Right lobe of liver (tissue), 6 donors: ENCODE results near the gene OGFOD2. TPM values are rescaled to one million over a fixed set of nuclear protein-coding genes. Genes with fewer than 3 reads are reported as not detected.

Source experiments
- ATAC-seq, 4 donors: fragments of 200-7000 bp; cut with Tn5 transposase; one replicate each; pipeline ENCODE4 v1.9.1; 2020; ENCODE audit warnings: mild to moderate bottlenecking in 4 of 4, moderate library complexity in 4 of 4
- DNase-seq, 3 donors: peaks; one replicate each; pipeline ENCODE4 v3.0.0-alpha.2; 2020
- H3K27ac ChIP-seq, 3 donors: fragments of 200-600 bp; one replicate each; pipeline ENCODE4 v1.8.0; 2022
- H3K27me3 ChIP-seq, 2 donors: fragments of 200-600 bp; one replicate each; pipeline ENCODE4 v1.8.0; 2022
- H3K36me3 ChIP-seq, 4 donors: fragments of 200-600 bp; sonication (generic) in 1 of 4; one replicate each; pipeline versions ENCODE4 v1.5.1 to v1.8.0; 2017 to 2022; ENCODE audit warnings: control low read depth in 1 of 4
- H3K4me1 ChIP-seq, 4 donors: fragments of 200-600 bp; sonication (generic) in 1 of 4; one replicate each; pipeline versions ENCODE4 v1.5.1 to v1.8.0; 2017 to 2022; ENCODE audit warnings: control low read depth in 1 of 4
- H3K4me3 ChIP-seq, 3 donors: fragments of 200-600 bp; one replicate each; pipeline ENCODE4 v1.8.0; 2022
- H3K9me3 ChIP-seq, 4 donors: fragments of 200-600 bp; sonication (generic) in 1 of 4; one replicate each; pipeline versions ENCODE4 v1.5.1 to v1.8.0; 2017 to 2022; ENCODE audit warnings: control low read depth in 1 of 4
- POLR2A ChIP-seq: fragments of 450-650 bp; IDR thresholded peaks from one replicate; pipeline ENCODE4 v1.6.1; 2017; ENCODE audit warnings: antibody characterized with exemption, mild to moderate bottlenecking
- WGBS: methylation state at CpG from one replicate; pipeline ENCODE4 v1.1.6; 2018; ENCODE audit warnings: low coverage, low lambda C conversion rate; ENCODE audit not compliant: insufficient coverage; ENCODE audit errors: missing lambda C conversion rate; 5-methylcytosine and 5-hydroxymethylcytosine counted together
- intact Hi-C, 2 donors: fragments of 100-400 bp; cut with DNase I; formaldehyde crosslinking; loops; one replicate each; pipeline versions ENCODE4 v1.11.2 to v1.14.1; 2022
- microRNA-seq, 2 donors: library from miRNA; unstranded; fragments of <30 nt; microRNA quantifications; one replicate each; pipeline ENCODE4, GENCODE V29; 2019 to 2020
- small RNA-seq, 2 experiments: library from RNA; depleted of rRNA; stranded (forward); fragments of <200 nt; gene quantifications; one replicate each; pipeline ENCODE3, GENCODE V24; 2016
- total RNA-seq, 6 experiments: library from RNA; depleted of rRNA in 2 of 6; stranded (reverse); fragments of >200 nt in 2 of 6; fragmentation: NEBNext Ultra II Directional in 3 of 6; extraction: Animal tissue kit (Norgen Biotek cat#: 25700) in 3 of 6; gene quantifications; one replicate each; pipeline versions ENCODE4 v1.1.0 to v1.2.4, GENCODE V29; 2016 to 2023
- TF ChIP-seq, protein P1 (sequence below), 4 donors: fragments of 200-600 bp in 3 of 4; fragments of 450-650 bp in 1 of 4; IDR thresholded peaks; one replicate each; pipeline versions ENCODE4 v1.5.1 to v1.8.0; 2016 to 2022; ENCODE audit warnings: antibody characterized with exemption in 4 of 4, mild to moderate bottlenecking in 2 of 4
- donor health status: DM: no; HTN: yes; CAD: no.
- donor health status: DM: no; HTN: no; CAD: no.
- donor health status: DM: no; HTN: no; CAD: no.
- donor health status: DM: no; HTN: yes; CAD: no.
- donor health status: DM: no; HTN: yes; CAD: no.

The OGFOD2 gene
- total RNA-seq, 6 experiments from 2014 or later, result 9.9 to 18.8 (median 14.1) TPM

DNA sequence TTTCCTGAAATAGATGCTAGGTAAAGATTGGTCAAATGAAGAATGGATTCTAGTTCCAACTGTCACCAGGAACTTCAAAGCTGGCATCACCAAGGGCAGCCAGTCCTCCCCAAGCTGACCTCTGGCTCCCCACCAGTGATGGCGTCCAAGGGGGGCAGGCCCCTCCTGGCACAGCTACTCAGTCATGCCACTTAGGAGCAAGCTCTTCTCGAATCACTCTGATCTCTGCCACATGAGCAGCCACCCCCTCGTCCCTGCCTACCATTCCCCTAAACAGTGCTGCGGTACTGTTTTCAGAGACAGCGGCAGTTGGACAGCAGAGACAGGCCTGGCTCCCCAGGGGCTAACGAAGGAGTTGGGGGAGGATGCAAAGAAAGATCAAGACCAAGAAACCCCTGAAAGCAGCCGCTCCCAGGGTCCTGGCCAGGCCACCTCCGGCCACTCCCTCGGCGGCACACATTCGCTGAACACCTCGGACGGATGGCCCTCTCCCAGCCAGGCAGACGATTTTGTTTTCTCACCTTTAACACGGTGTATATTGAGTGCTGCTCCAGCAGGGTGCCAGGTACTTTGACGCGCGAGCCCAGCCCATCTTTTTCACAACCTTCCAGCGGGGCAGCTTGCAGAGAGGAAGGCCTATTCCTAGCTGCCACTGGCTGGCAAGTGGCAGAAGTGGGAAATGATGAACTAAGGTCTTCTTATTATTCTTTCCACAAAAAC, 52.8 kb downstream of the OGFOD2 start:
- intact Hi-C loops, result no loop called here
- WGBS, result 90% methylated on average over 11 of the region's 19 CpGs
- no peak for ATAC-seq

GRCh38 chr12:123028475-123028874, 53.4 kb downstream of the OGFOD2 start:
- TF ChIP-seq, protein P1, sequence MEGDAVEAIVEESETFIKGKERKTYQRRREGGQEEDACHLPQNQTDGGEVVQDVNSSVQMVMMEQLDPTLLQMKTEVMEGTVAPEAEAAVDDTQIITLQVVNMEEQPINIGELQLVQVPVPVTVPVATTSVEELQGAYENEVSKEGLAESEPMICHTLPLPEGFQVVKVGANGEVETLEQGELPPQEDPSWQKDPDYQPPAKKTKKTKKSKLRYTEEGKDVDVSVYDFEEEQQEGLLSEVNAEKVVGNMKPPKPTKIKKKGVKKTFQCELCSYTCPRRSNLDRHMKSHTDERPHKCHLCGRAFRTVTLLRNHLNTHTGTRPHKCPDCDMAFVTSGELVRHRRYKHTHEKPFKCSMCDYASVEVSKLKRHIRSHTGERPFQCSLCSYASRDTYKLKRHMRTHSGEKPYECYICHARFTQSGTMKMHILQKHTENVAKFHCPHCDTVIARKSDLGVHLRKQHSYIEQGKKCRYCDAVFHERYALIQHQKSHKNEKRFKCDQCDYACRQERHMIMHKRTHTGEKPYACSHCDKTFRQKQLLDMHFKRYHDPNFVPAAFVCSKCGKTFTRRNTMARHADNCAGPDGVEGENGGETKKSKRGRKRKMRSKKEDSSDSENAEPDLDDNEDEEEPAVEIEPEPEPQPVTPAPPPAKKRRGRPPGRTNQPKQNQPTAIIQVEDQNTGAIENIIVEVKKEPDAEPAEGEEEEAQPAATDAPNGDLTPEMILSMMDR (IDR thresholded peaks at IDR 0.05), result no peak
- no peak for TF ChIP-seq POLR2A
- DNase-seq, result no peak
- no peak overlapping the region for H3K4me3 ChIP-seq
- WGBS, result 75% methylated on average over 7 of the region's 7 CpGs
- no peaks in the 10 kb centered on the region for H3K4me1 ChIP-seq
- H3K27me3 ChIP-seq, result no peaks in the 10 kb centered on the region
- no peak overlapping the region for H3K27ac ChIP-seq
- intact Hi-C loops, result no loop called here
- no peak for ATAC-seq
- peaks cover 0 to 7% (median 0%) of the 10 kb centered on the region in 4 donors for H3K36me3 ChIP-seq
- H3K9me3 ChIP-seq, result no peaks in the 10 kb centered on the region

More for the DNA sequence above, 52.8 kb downstream of the OGFOD2 start:
- H3K4me3 ChIP-seq, result no peak overlapping the region
- no peaks in the 10 kb centered on the region for H3K4me1 ChIP-seq
- H3K27me3 ChIP-seq, result no peaks in the 10 kb centered on the region
- DNase-seq, result peak in 1 of 3 donors; percentile 24
- H3K36me3 ChIP-seq, result peaks cover 0 to 7% (median 0%) of the 10 kb centered on the region in 4 donors
- no peak overlapping the region for H3K27ac ChIP-seq
- TF ChIP-seq, protein P1 (IDR thresholded peaks at IDR 0.05), result no peak
- TF ChIP-seq POLR2A, result no peak
- H3K9me3 ChIP-seq, result no peaks in the 10 kb centered on the region

GRCh38 chr12:123029550-123029949, 54.5 kb downstream of the OGFOD2 start:
- DNase-seq (no peak), ATAC-seq (no peak)
- Histone ChIP-seq H3K4me3 (no peak overlapping the region), H3K4me1 (no peaks in the 10 kb centered on the region), H3K27me3 (no peaks in the 10 kb centered on the region), H3K27ac (no peak overlapping the region), H3K36me3 (peaks cover 0 to 9% (median 3%) of the 10 kb centered on the region in 4 donors), H3K9me3 (no peaks in the 10 kb centered on the region)
- TF ChIP-seq, protein P1 (IDR thresholded peaks at IDR 0.05), result no peak
- no peak for TF ChIP-seq POLR2A
- intact Hi-C loops, result no loop called here

Small RNAs within 50 kb of the gene (microRNA-seq; reads per million reads assigned to microRNA genes)
- gene MIR4304, result 0 reads per million in 2 donors

Small RNAs within 50 kb of the gene (small RNA-seq; reads per million reads assigned to genes)
- gene ARL6IP4 (0 reads per million in 2 experiments), gene MIR4304 (0 reads per million in 2 experiments)

Other genes starting within 250 kb of the OGFOD2 start
- gene HCAR1, start 244.4 kb upstream of the OGFOD2 start, total RNA-seq, result not detected
- 10 to 100 TPM; 11.3 to 18.2 (median 14.5) TPM for gene DENR, start 222.4 kb upstream of the OGFOD2 start, total RNA-seq
- under 1 TPM in 5 of 6 experiments, not detected in 1; 0.07 to 0.35 (median 0.12) TPM for gene CCDC62, start 200.7 kb upstream of the OGFOD2 start, total RNA-seq
- gene HIP1R, start 139.8 kb upstream of the OGFOD2 start, total RNA-seq, result 10 to 100 TPM; 23.6 to 37.2 (median 27.8) TPM
- 1 to 10 TPM; 5.2 to 6.7 (median 6.0) TPM for gene VPS37B, start 79.1 kb upstream of the OGFOD2 start, total RNA-seq
- gene ABCB9, start 8.8 kb upstream of the OGFOD2 start, total RNA-seq, result 1 to 10 TPM in 2 of 6 experiments, under 1 TPM in 4; 0.48 to 1.4 (median 0.94) TPM
- 100 to 1,000 TPM in 5 of 6 experiments, 10 to 100 TPM in 1; 84.7 to 146 (median 110) TPM for gene ARL6IP4, start 5.4 kb downstream of the OGFOD2 start, total RNA-seq
- gene PITPNM2, start 175.8 kb downstream of the OGFOD2 start, total RNA-seq, result 10 to 100 TPM in 4 of 6 experiments, 1 to 10 TPM in 2; 5.8 to 24.7 (median 14.2) TPM